Breast epithelium (tissue), 3 donors: ENCODE data around the gene EFNB2.

Experiments
- CTCF ChIP-seq, 3 donors: fragments of 450-650 bp; IDR thresholded peaks; one replicate each; pipeline ENCODE4 v1.5.1; 2016 to 2017; ENCODE audit warnings: antibody characterized with exemption in 3 of 3, mild to moderate bottlenecking in 3 of 3, moderate library complexity in 3 of 3
- POLR2A ChIP-seq: fragments of 450-650 bp; IDR thresholded peaks from one replicate; pipeline ENCODE4 v1.6.1; 2016; ENCODE audit warnings: antibody characterized with exemption, mild to moderate bottlenecking, moderate library complexity
- POLR2AphosphoS5 ChIP-seq, 3 donors: sonication (generic); formaldehyde crosslinking; IDR thresholded peaks; one replicate each; pipeline ENCODE4 v1.6.1; 2017; ENCODE audit warnings: antibody characterized with exemption in 3 of 3

- no peak for TF ChIP-seq CTCF (IDR thresholded peaks at IDR 0.05)
- no peak for TF ChIP-seq POLR2A
- TF ChIP-seq POLR2AphosphoS5 (IDR thresholded peaks at IDR 0.05): no peak
Measured at GRCh38 chr13:106479929-106480328, 55.5 kb downstream of the EFNB2 start.
